NK-92 treated with Interleukin-12 subunit alpha and Interleukin-12 subunit beta, amount 100 ng/mL, for 24 hours (cell line): ENCODE measurements around the gene DTX3.

Source experiments
- DNase-seq: peaks from one replicate; lab custom pipeline; 2025; lab: John Stamatoyannopoulos, UW

Gene DTX3

GRCh38 chr12:57620245-57620935 lies 15.8 kb downstream of the DTX3 start:
- no peak for DNase-seq

GRCh38 chr12:57620936-57621496 lies 16.4 kb downstream of the DTX3 start:
- no peak for DNase-seq

DNA sequence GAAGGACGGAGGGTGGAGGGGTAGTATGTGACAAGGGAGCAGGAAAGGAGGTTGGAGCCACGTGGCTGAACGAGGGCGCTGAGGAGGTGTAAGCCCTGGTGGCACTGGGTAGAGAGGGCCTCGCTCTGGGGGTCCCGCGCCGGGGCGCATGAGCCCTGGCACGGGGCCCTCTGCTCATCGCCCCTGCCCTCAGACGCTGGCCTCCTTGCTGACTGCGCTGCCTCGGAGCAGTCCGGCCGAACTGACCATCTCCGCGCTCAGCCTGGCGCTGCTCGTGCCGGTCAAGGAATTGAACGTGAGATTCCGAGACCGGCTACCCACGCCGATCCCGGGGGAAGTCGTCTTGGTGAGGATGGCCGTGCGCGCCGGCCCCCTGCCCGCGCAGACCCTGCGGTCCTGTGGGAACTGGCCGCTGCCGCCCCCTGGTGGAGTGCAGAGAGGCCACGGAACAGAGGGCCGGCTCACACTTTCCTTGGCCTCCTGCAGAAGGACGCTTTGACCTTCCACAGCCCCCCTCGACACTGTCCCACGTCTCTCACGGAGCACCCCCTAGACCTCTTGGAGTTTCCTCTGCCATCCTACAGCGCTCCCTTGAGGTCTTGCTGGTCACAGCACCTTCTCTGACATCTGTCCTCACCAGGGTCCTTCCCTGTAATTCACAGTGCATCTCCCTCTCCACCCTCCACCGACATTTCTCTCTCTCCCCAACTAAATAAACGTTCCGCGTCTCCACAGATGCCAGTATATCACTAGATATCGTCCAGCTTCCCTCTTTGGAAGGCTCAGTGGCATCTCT lies 17.1 kb downstream of the DTX3 start:
- no peak for DNase-seq

DNA sequence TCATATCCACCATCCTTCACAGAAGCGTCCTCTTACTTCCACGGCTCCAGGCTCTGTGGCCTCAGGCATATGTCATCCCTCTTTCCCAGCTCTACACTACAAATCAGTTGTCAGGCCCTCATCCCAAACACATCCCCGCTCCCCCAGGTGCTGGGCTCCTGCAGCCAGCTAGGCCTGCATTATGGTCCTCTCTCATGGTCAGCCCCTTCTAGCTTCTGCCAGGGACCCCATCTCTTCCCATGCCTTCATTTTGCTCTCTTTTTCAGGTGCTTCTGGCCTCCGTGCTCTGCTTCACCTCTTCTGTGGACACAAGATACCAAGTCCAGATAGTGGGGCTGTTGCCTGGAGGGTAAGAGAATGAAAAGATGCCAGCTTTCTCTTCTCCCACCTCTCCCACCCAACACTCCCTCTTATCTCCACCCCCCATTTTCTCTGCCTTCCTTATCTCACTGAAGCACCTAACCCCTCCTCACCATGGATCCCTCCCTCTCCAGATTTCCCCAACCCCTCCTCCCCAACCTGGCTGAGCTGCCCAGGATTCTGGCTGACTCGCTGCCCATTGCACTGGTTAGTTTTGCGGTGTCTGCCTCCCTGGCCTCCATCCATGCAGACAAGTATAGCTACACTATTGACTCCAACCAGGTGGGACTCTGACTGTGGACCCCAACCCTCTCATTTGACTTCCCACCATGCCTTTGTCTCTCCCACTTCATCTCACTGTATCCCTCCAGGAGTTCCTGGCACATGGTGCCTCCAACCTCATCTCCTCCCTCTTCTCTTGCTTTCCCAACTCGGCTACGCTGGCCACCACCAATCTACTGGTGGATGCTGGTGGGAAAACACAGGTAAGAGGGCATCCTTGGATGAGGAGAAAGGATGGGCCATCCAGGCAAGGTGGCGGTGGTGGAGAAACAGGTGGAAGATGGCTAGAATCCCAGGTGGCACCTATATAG lies 17.9 kb downstream of the DTX3 start:
- no peak for DNase-seq

DNA sequence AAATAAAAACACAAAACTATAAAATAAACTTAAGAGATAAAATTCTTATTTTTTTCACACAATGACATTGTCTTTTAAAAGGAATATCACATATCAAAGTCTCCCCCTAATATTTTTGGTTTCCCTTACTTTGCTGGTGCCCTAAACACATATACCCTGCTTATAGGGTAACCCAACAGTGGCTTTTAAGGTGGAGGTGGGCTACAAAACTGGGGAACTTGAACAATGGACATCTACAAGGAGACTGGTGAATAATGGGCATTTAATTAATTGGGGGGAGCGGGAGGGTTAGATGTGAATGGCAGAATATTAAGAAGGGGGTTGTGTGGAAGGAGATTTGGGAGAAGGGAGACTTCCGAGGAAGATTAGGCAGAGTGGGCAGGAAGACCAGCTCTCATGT lies 18.8 kb downstream of the DTX3 start:
- no peak for DNase-seq

DNA sequence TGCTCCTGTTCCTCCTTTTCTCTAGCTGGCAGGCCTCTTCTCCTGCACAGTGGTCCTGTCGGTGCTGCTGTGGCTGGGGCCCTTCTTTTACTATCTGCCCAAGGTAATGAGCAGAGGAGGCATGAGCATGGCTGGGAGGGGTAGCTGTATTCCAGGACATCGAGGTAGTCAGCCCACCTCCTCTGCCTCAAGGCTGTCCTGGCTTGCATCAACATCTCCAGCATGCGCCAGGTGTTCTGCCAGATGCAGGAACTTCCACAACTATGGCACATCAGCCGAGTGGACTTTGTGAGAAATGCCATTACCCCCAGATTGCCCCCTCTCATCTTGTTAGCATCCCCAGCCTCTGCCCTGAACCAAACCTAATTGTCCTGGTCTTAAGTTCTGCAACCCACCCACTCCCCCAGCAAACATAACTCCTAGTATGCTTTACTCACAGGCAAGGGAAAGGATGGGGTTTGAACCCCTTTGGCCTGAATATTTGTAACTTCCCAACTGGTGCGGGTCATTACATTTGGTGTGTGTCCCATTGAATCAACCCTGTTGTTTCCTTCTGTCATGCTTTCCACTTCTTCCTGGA lies 19.3 kb downstream of the DTX3 start:
- no peak for DNase-seq

DNA sequence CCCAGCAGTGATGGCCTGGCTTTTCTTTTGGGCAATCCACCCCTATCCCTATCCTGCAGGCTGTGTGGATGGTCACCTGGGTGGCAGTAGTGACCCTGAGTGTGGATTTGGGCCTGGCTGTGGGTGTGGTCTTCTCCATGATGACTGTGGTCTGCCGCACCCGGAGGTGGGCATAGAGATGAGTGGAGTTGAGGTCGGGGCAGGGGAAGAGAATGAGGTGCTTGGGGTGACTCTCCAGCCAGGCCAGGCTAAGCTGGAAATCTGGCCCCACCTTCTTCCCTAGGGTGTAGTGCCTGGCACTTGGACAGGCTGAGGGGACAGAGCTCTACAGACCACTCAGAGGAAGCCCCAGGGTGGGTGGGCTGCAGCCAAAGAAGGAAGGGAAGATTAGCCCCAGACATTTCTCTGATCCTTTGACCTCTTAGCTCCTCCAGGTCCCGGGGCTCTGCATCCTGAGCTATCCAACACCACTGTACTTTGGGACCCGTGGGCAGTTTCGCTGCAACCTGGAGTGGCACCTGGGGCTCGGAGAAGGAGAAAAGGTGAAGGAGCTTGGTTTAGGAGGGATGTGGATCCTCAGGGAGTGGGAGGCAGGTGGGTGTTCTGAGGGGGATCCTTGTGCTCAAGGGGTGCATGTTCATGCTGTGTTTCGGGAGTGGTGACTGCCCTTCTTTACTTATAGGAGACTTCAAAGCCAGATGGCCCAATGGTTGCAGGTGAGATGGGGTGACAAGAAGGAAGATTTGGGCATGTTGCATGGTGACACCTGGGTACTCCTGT lies 20.0 kb downstream of the DTX3 start:
- DNase-seq, result no peak

- no peak for DNase-seq
Measured at GRCh38 chr12:57625261-57626032, 20.8 kb downstream of the DTX3 start.

DNA sequence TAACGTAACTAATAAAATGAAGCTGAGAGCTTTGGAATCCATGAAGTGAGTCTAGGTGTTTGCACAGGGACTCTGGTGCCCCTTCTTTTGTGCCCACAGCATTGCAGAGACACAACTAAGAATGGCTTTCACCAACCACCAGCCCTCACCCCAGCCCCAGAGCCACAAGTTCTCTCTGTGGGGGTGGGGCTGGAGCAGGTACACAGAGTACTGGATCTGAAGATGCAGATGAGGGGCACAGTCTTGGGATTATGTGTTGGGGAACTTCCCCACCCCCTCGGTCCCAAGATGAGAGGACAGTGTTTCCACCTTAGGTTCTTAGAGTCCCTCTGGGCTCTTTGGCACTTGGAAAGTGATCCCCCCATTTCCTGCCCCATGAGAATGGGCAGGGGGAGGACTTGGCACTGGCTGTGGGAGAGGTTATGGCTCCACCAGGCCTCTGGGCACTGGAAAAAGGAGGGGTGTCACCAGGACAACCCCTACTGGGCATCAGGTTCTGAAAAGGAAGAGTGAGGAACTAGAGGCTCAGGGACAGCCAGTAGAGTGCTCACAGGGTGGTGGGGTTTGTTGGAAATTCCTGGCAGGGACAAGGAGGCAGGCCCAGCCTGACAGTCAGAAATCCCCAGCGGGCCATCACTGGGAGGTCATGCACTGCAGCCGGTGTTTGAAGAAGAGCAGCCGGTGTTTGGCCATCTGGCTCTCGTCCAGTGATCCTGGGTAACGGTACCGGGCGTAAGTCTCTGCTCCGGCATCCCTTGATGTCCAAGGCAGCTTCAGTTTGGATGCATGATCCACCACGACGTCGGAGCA lies 21.7 kb downstream of the DTX3 start:
- DNase-seq, result no peak

DNA sequence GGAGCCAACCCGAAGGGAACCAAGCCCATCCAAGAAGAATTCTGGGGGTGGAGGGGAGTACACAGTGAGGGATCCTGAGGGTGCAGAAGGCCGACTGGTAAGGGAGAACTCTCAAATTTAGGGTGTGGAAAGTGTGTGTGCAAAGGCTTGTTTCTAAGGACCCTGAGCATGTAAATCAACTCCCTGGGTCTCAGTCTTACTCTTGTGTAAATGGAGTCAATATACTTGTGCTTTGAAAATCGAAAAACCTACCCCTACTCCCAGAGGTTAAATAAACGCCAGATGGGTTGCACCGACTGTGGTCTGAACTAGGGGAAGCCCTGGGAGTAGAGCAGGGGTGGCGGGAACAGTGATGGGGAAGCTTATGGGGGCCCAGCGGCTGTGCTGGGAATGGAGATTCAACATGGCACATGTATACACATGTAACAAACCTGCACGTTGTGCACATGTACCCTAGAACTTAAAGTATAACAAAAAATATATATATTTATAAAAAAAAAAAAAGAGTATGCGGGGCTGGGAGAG lies 22.4 kb downstream of the DTX3 start:
- DNase-seq, result no peak

GRCh38 chr12:57627501-57628279 lies 23.1 kb downstream of the DTX3 start:
- DNase-seq, result no peak

DNA sequence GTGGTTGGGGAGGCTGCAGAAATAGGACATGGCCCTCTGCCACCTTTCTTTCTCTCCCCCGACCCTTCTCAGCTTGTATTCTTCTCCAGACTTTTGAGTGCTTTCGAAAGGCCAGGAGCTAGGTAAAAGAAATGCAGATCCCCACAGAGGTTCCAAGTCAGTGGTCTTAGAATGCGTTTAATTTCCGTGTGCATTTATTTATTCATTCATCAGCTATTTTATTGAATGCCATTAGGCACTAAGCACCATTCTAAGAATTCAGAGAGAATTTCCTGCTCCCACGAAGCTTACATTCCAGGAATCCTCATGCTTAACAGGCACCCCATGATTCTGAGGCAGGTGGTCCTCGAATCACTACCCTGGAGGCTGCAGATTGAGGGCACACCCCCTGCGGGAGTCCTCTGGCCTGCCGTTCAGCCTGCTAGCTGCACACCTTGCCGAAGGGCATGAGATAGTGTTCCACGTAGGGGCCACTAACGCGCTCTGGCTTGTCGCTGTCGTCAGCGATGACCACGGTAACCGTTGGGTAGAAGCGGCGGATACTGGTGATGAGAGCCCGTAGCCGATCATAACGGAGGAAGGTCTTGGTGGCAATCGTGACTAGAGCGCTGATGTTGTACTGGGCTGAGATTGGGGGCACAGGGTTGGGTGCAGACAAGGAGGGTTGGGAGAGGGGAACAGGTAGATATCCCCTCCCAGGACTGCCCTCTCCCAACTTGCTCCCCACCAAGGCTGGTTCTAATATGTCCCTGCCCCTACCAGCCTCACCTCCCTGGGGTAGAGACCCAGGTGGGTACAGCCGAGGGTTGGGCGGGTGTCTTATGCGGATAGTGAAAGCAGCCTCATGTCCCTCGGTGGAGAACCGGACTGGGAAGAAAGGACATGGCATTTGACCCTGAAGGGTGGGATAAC lies 23.9 kb downstream of the DTX3 start:
- no peak for DNase-seq

GRCh38 chr12:57629897-57630471 lies 25.4 kb downstream of the DTX3 start:
- no peak for DNase-seq

GRCh38 chr12:57630891-57631433 lies 26.3 kb downstream of the DTX3 start:
- no peak for DNase-seq

GRCh38 chr12:57631566-57632072 lies 27.0 kb downstream of the DTX3 start:
- DNase-seq, result no peak
